Vagina (tissue), 2 donors: Measurements from ENCODE around the gene GTPBP1. TPM values are rescaled to one million over a fixed set of nuclear protein-coding genes. Genes with fewer than 3 reads are reported as not detected.

Experiments
- DNase-seq, 2 donors: peaks; one replicate each; pipeline ENCODE4 v3.0.0-alpha.2; 2017; ENCODE audit errors: extremely low spot score in 2 of 2
- H3K27ac ChIP-seq: fragments of 200-600 bp; sonication (generic); one replicate; pipeline ENCODE4 v1.5.1; 2019
- H3K27me3 ChIP-seq: fragments of 200-600 bp; sonication (generic); one replicate; pipeline ENCODE4 v1.5.1; 2019
- H3K36me3 ChIP-seq, 2 donors: fragments of 200-600 bp; sonication (generic); one replicate each; pipeline ENCODE4 v1.5.1; 2017 to 2019
- H3K4me1 ChIP-seq: fragments of 200-600 bp; sonication (generic); one replicate; pipeline ENCODE4 v1.5.1; 2019
- H3K4me3 ChIP-seq, 2 donors: fragments of 200-600 bp; sonication (generic); 1 replicate in 1 of 2; 2 replicates in 1 of 2; pipeline ENCODE4 v1.5.1; 2016 to 2019
- H3K9me3 ChIP-seq: fragments of 200-600 bp; sonication (generic); one replicate; pipeline ENCODE4 v1.5.1; 2019
- CTCF ChIP-seq, 3 experiments: fragments of 450-650 bp in 2 of 3; fragments of 200-600 bp in 1 of 3; sonication (generic) in 1 of 3; IDR thresholded peaks; one replicate each; pipeline ENCODE4 v1.5.1; 2017 to 2019; ENCODE audit warnings: antibody characterized with exemption in 3 of 3, mild to moderate bottlenecking in 2 of 3, moderate library complexity in 2 of 3
- POLR2A ChIP-seq, 2 donors: fragments of 450-650 bp; IDR thresholded peaks; one replicate each; pipeline ENCODE4 v1.6.1; 2017; ENCODE audit warnings: antibody characterized with exemption in 2 of 2, mild to moderate bottlenecking in 2 of 2, moderate library complexity in 2 of 2
- POLR2AphosphoS5 ChIP-seq, 2 donors: sonication (generic); formaldehyde crosslinking; IDR thresholded peaks; one replicate each; pipeline ENCODE4 v1.9.0; 2017; ENCODE audit warnings: antibody characterized with exemption in 2 of 2, mild to moderate bottlenecking in 2 of 2, low read depth in 1 of 2; ENCODE audit not compliant: insufficient read depth in 1 of 2
- intact Hi-C: fragments of 100-400 bp; cut with DNase I; formaldehyde crosslinking; loops from one replicate; pipeline ENCODE4 v1.15.1; 2023
- total RNA-seq: library from RNA; depleted of rRNA; stranded (reverse); fragments of >200 nt; gene quantifications from one replicate; pipeline ENCODE4 v1.2.3, GENCODE V29; 2016

The GTPBP1 gene
- total RNA-seq, 1 donor from 2014 or later = 69.5 TPM

GRCh38 chr22:38758276-38758945, 52.7 kb downstream of the GTPBP1 start:
- no peaks in the 10 kb centered on the region for H3K36me3 ChIP-seq
- H3K4me1 ChIP-seq = peaks cover 23% of the 10 kb centered on the region
- TF ChIP-seq POLR2A (IDR thresholded peaks at IDR 0.05) (no peak), CTCF (IDR thresholded peaks at IDR 0.05) (no peak), POLR2AphosphoS5 (IDR thresholded peaks at IDR 0.05; ENCODE audit: insufficient read depth in 1 of 2, low read depth in 1 of 2) (no peak)
- H3K4me3 ChIP-seq = no peak overlapping the region
- no peaks in the 10 kb centered on the region for H3K27me3 ChIP-seq
- intact Hi-C loops = no loop called here
- no peak for DNase-seq
- no peaks in the 10 kb centered on the region for H3K9me3 ChIP-seq
- no peak overlapping the region for H3K27ac ChIP-seq

- H3K27me3 ChIP-seq = no peaks in the 10 kb centered on the region
- no peak for TF ChIP-seq POLR2A (IDR thresholded peaks at IDR 0.05)
- TF ChIP-seq POLR2AphosphoS5 (IDR thresholded peaks at IDR 0.05; ENCODE audit: insufficient read depth in 1 of 2, low read depth in 1 of 2) = no peak
- no peak for TF ChIP-seq CTCF (IDR thresholded peaks at IDR 0.05)
- intact Hi-C loops = no loop called here
Measured at GRCh38 chr22:38759005-38759404, 53.3 kb downstream of the GTPBP1 start.

GRCh38 chr22:38760477-38761201, 54.9 kb downstream of the GTPBP1 start:
- Histone ChIP-seq H3K36me3 (no peaks in the 10 kb centered on the region), H3K27me3 (no peaks in the 10 kb centered on the region), H3K9me3 (no peaks in the 10 kb centered on the region), H3K4me3 (no peak overlapping the region), H3K4me1 (peaks cover 8% of the 10 kb centered on the region), H3K27ac (no peak overlapping the region)
- intact Hi-C loops = loop anchor here (10.0 kb wide), 1 partner anchor 104 kb away; no protein-coding TSS in a partner anchor
- DNase-seq = no peak
- TF ChIP-seq POLR2AphosphoS5 (IDR thresholded peaks at IDR 0.05; ENCODE audit: insufficient read depth in 1 of 2, low read depth in 1 of 2) = no peak
- TF ChIP-seq CTCF (IDR thresholded peaks at IDR 0.05) = no peak
- no peak for TF ChIP-seq POLR2A (IDR thresholded peaks at IDR 0.05)

More at GRCh38 chr22:38759005-38759404, 53.3 kb downstream of the GTPBP1 start:
- Histone ChIP-seq H3K36me3 (no peaks in the 10 kb centered on the region), H3K4me3 (no peak overlapping the region), H3K4me1 (peaks cover 17% of the 10 kb centered on the region), H3K9me3 (no peaks in the 10 kb centered on the region), H3K27ac (no peak overlapping the region)
- no peak for DNase-seq

GRCh38 chr22:38761202-38762162, 55.7 kb downstream of the GTPBP1 start:
- H3K9me3 ChIP-seq = no peaks in the 10 kb centered on the region
- no peaks in the 10 kb centered on the region for H3K36me3 ChIP-seq
- no peaks in the 10 kb centered on the region for H3K27me3 ChIP-seq
- DNase-seq = no peak
- TF ChIP-seq POLR2A (IDR thresholded peaks at IDR 0.05) (no peak), CTCF (IDR thresholded peaks at IDR 0.05) (no peak)
- H3K4me1 ChIP-seq = peaks cover 3% of the 10 kb centered on the region
- H3K27ac ChIP-seq = no peak overlapping the region
- intact Hi-C loops = loop anchor here (10.0 kb wide), 1 partner anchor 103 kb away; no protein-coding TSS in a partner anchor
- no peak overlapping the region for H3K4me3 ChIP-seq
